GM12878 (cell line): ENCODE results near the gene SRSF8. TPM values are rescaled to one million over a fixed set of nuclear protein-coding genes. Genes with fewer than 3 reads are reported as not detected.

ENCODE experiments used
- ATAC-seq: fragments of 200-7000 bp; cut with Tn5 transposase; 3 replicates; pipeline ENCODE4 v1.9.1; 2020; ENCODE audit warnings: mild to moderate bottlenecking, moderate library complexity
- BruUV-seq: library from RNA; stranded (reverse); fragments of 400-500 nt; replicated peaks from 2 replicates; lab custom pipeline; 2021; lab: Mats Ljungman, UMichigan
- CTCF ChIA-PET: fragments of 300-600 bp; sonication (Branson Sonifier 250); formaldehyde crosslinking; extraction: SDS; loops from one replicate; lab custom pipeline; 2021; ENCODE audit warnings: inconsistent platforms; lab: Yijun Ruan, JAX
- POLR2A ChIA-PET: fragments of 350-600 bp; formaldehyde crosslinking; extraction: SDS; loops from one replicate; lab custom pipeline; 2021; ENCODE audit warnings: inconsistent platforms; lab: Charles Lee
- RAD21 ChIA-PET: fragments of 300-600 bp; sonication (Branson Sonifier 250); formaldehyde crosslinking; loops from one replicate; lab custom pipeline; 2023; ENCODE audit warnings: antibody characterized with exemption; ENCODE audit not compliant: unreplicated experiment; lab: Charles Lee
- SMC1A ChIA-PET: fragments of 300-600 bp; sonication (Branson Sonifier 250); formaldehyde crosslinking; loops from one replicate; lab custom pipeline; 2023; ENCODE audit not compliant: unreplicated experiment, uncharacterized antibody; lab: Charles Lee
- DNase-seq: peaks from one replicate; pipeline ENCODE4 v3.0.0-alpha.2; 2011; ENCODE audit warnings: low read depth, low spot score
- FAIRE-seq: peaks from 3 replicates; lab custom pipeline; 2011; peaks lifted over from hg19 to GRCh38; lab: Jason Lieb, UNC
- H2AFZ ChIP-seq: 2 replicates; pipeline ENCODE4 v1.6.0; 2011; ENCODE audit warnings: low read depth, low read length, control low read depth; ENCODE audit not compliant: control insufficient read depth
- H3K27ac ChIP-seq: 2 replicates; pipeline ENCODE4 v1.5.1; 2011; ENCODE audit warnings: control low read depth; ENCODE audit not compliant: control insufficient read depth, insufficient read depth
- H3K27me3 ChIP-seq, 2 experiments: replicated peaks in 1 of 2; 2 replicates each; pipeline versions ENCODE4 v1.6.0 to v1.6.1; 2011; ENCODE audit warnings: low read length in 1 of 2; ENCODE audit not compliant: control insufficient read depth in 2 of 2, insufficient read depth in 2 of 2
- H3K36me3 ChIP-seq, 2 experiments: 2 replicates each; pipeline ENCODE4 v1.5.1; 2011; ENCODE audit warnings: low read length in 1 of 2; ENCODE audit not compliant: control insufficient read depth in 2 of 2, insufficient read depth in 2 of 2
- H3K4me1 ChIP-seq: 2 replicates; pipeline ENCODE4 v1.6.1; 2011; ENCODE audit warnings: mild to moderate bottlenecking, low read length, moderate library complexity, mixed read lengths; ENCODE audit not compliant: control insufficient read depth, insufficient read depth
- H3K4me2 ChIP-seq: 2 replicates; pipeline ENCODE4 v1.6.0; 2011; ENCODE audit warnings: control low read depth; ENCODE audit not compliant: control insufficient read depth, insufficient read depth
- H3K4me3 ChIP-seq: fragments of 200-600 bp; sonication (generic); 2 replicates; pipeline ENCODE4 v1.5.1; 2016
- H3K79me2 ChIP-seq: 2 replicates; pipeline ENCODE4 v1.6.0; 2011; ENCODE audit warnings: low read length; ENCODE audit not compliant: control insufficient read depth, insufficient read depth
- H3K9ac ChIP-seq: 2 replicates; pipeline ENCODE4 v1.8.0; 2011; ENCODE audit warnings: low read length, control low read depth, mixed read lengths; ENCODE audit not compliant: control insufficient read depth, insufficient read depth
- H3K9me3 ChIP-seq: replicated peaks from 3 replicates; pipeline ENCODE4 v1.5.1; 2011; ENCODE audit warnings: mild to moderate bottlenecking, low read length; ENCODE audit not compliant: control insufficient read depth, insufficient read depth
- H4K20me1 ChIP-seq: 2 replicates; pipeline ENCODE4 v1.6.0; 2011; ENCODE audit not compliant: control insufficient read depth, insufficient read depth
- BHLHE40 ChIP-seq, 2 experiments: fragments of 450-650 bp in 1 of 2; IDR thresholded peaks; 2 replicates each; pipeline ENCODE4 v1.6.1; 2011 to 2017; ENCODE audit warnings: low read depth in 2 of 2, borderline replicate concordance in 1 of 2, improper control_type of control experiment in 1 of 2, low read length in 1 of 2, mild to moderate bottlenecking in 1 of 2
- CHD2 ChIP-seq: IDR thresholded peaks from 2 replicates; pipeline ENCODE4 v1.6.1; 2011; ENCODE audit warnings: low read depth, low read length, improper control_type of control experiment, borderline replicate concordance
- DPF2 ChIP-seq: fragments of 450-650 bp; IDR thresholded peaks from 2 replicates; pipeline ENCODE4 v1.6.1; 2017; ENCODE audit warnings: mild to moderate bottlenecking
- EP300 ChIP-seq, 2 experiments: fragments of 150-350 bp in 1 of 2; IDR thresholded peaks; 2 replicates each; pipeline ENCODE4 v1.6.1; 2011 to 2012; ENCODE audit warnings: low read depth in 2 of 2, low read length in 2 of 2, borderline replicate concordance in 1 of 2, improper control_type of control experiment in 1 of 2, inconsistent platforms in 1 of 2; ENCODE audit not compliant: control insufficient read depth in 1 of 2
- IKZF1 ChIP-seq: fragments of 450-650 bp; conservative IDR thresholded peaks from 2 replicates; pipeline ENCODE4 v1.6.1; 2017; ENCODE audit warnings: antibody characterized with exemption, mild to moderate bottlenecking
- IRF4 ChIP-seq: IDR thresholded peaks from 2 replicates; pipeline ENCODE4 v1.6.1; 2011; ENCODE audit warnings: low read depth, low read length
- JUNB ChIP-seq: IDR thresholded peaks from 2 replicates; pipeline ENCODE4 v1.6.1; 2016; ENCODE audit warnings: antibody characterized with exemption, mild to moderate bottlenecking
- MEF2A ChIP-seq: IDR thresholded peaks from 2 replicates; pipeline ENCODE4 v1.6.1; 2011; ENCODE audit warnings: low read depth, mild to moderate bottlenecking, low read length, moderate library complexity; ENCODE audit not compliant: insufficient read depth
- PML ChIP-seq: IDR thresholded peaks from 2 replicates; pipeline ENCODE4 v1.6.1; 2012; ENCODE audit warnings: low read length, inconsistent platforms
- POU2F2 ChIP-seq: IDR thresholded peaks from 3 replicates; pipeline ENCODE4 v1.6.1; 2011; ENCODE audit warnings: low read depth, mild to moderate bottlenecking, low read length, borderline replicate concordance
- REST ChIP-seq: IDR thresholded peaks from 2 replicates; pipeline ENCODE4 v1.6.1; 2012; ENCODE audit warnings: mild to moderate bottlenecking, low read depth, low read length
- SPI1 ChIP-seq: IDR thresholded peaks from 2 replicates; pipeline ENCODE4 v1.6.1; 2011; ENCODE audit warnings: low read depth, mild to moderate bottlenecking, low read length, moderate library complexity, borderline replicate concordance; ENCODE audit not compliant: insufficient read depth
- WGBS: methylation state at CpG from one replicate; pipeline ENCODE4 v1.1.6; 2016; ENCODE audit warnings: low lambda C conversion rate; ENCODE audit not compliant: insufficient replicate concordance, insufficient coverage; ENCODE audit errors: missing lambda C conversion rate; 5-methylcytosine and 5-hydroxymethylcytosine counted together
- in situ Hi-C: fragments of 300-500 bp; cut with MboI; formaldehyde crosslinking; loops from 9 replicates; pipeline ENCODE4 v1.14.3; 2018; ENCODE audit warnings: mixed read lengths
- intact Hi-C: fragments of 100-400 bp; cut with micrococcal nuclease; formaldehyde crosslinking; loops from one replicate; pipeline ENCODE4 v1.14.2; 2022; ENCODE audit not compliant: unreplicated experiment
- polyA plus RNA-seq, 11 experiments: library from polyadenylated mRNA; depleted of rRNA in 4 of 11; unstranded in 6 of 11; stranded (reverse) in 5 of 11; fragments of >200 nt; fragmentation: Nextera tagmentation in 4 of 11; fragmentation: Illumina TruSeq in 1 of 11; extraction: Ambion mirVana in 4 of 11; extraction: Trizol in 1 of 11; gene quantifications; 1 replicate in 1 of 11; 2 replicates in 10 of 11; pipeline versions ENCODE4 v1.2.1 to v1.2.3, GENCODE V29; 2011 to 2016; ENCODE audit warnings: inconsistent platforms in 2 of 11, missing spikeins in 2 of 11, low read depth in 1 of 11
- total RNA-seq, 4 experiments: library from RNA; depleted of rRNA in 3 of 4; stranded (reverse); fragments of >200 nt in 3 of 4; fragmentation: Illumina TruSeq in 1 of 4; extraction: Trizol in 1 of 4; gene quantifications; 2 replicates each; pipeline versions ENCODE4 v1.2.1 to v1.2.3, GENCODE V29; 2013 to 2021
- TF ChIP-seq, protein P1 (sequence below): fragments of 450-650 bp; IDR thresholded peaks from 2 replicates; pipeline ENCODE4 v1.6.1; 2016; ENCODE audit warnings: mild to moderate bottlenecking
- TF ChIP-seq, protein P2 (sequence below): IDR thresholded peaks from 2 replicates; pipeline ENCODE4 v1.6.1; 2011; ENCODE audit warnings: low read depth, low read length, improper control_type of control experiment, borderline replicate concordance

SRSF8 gene
- total and polyA plus RNA-seq, 10 of the 15 experiments (the other 5 are each of a cell fraction or from before 2014, with no cell fraction given) = 14.2 to 43.1 (median 27.1) TPM

DNA sequence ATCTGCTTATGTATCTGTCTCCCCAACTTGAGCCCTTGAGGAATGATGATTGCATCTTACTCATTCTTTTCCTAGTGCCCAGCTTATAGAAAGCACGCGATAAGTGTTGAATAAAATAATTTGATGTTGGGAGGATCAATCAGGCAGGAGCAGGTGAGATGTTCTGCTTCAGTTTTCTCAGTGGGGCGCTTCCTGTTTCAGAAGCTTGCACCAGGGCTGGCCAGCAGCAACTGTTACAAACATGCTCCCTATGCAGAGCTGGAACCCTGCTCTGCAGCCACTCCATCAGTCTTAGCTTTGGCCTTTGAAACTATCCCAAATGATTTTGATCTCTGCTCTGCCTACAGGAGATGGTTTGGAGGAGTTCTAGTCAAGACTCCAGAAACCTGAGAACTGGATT, 26.8 kb downstream of the SRSF8 start (continued):
- TF ChIP-seq SPI1 (peak; percentile 75), CHD2 (no peak), DPF2 (0 out of 2 replicates have a peak, but pooled peaks have one; percentile 36)

DNA sequence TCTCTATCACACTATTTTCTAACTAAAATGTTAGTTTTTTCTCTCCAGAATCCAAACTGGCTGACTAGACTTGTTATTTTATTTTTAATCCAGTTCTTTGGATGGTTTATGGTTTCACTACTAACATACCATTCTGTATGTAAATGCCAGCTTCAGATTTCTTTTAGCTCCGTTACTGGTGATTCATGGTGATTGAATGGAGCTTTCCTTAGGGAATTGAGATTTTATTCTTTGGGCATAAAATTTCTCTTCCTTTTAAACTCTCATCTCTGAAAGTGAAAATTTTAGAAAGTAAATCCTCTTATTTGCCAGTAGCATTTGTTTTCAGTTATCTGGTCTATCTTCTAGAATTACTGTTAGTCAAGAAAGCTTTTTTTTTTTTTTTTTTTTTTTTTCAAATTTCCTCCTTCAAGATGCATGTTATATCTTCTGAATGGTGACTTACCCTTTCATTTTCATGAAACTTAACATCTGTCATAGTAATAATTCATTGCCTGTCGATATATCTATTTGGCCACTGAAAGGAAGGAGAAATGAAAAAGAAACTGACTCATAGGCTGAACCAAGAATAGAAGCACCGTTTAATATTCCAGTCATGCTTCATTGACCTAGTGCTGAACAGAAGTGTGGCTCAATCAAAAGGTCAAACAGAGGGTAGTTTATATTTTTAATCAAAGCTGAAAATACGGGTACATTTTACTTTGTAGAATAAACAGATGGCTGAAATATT, 29.3 kb downstream of the SRSF8 start:
- peaks cover 45% of the 10 kb centered on the region for H3K4me1 ChIP-seq
- peak overlapping the region; percentile 57 for H3K27ac ChIP-seq
- WGBS = 0% methylated on average over 4 of the region's 4 CpGs
- H3K79me2 ChIP-seq = peaks cover 7% of the 10 kb centered on the region
- no peak overlapping the region for H2AFZ ChIP-seq
- H3K36me3 ChIP-seq = no peaks in the 10 kb centered on the region
- H3K9me3 ChIP-seq = no peaks in the 10 kb centered on the region
- intact Hi-C loops (no loop called here), in situ Hi-C loops (loop anchor here (10.0 kb wide), 1 partner anchor 1149 kb away; no protein-coding TSS in a partner anchor)
- ChIA-PET POLR2A (interaction anchor here (0.6 to 2.2 kb wide), 9 partner anchors 11 to 696 kb away, joined by 3 to 9 read pairs (median 3); no protein-coding TSS in a partner anchor), RAD21 (interaction anchor here (1.0 to 12.5 kb wide), 8 partner anchors 11 to 619 kb away, joined by 3 to 244 read pairs (median 4); partner anchors contain the start of gene SRSF8), CTCF (interaction anchor here (1.0 to 13.7 kb wide), 4 partner anchors 26 to 135 kb away, joined by 3 to 296 read pairs (median 9); partner anchors contain the start of genes SESN3 and SRSF8), SMC1A (interaction anchor here (0.7 to 17.5 kb wide), 11 partner anchors 9 to 619 kb away, joined by 3 to 315 read pairs (median 4); partner anchors contain the start of gene SRSF8)
- peak; percentile 88 for DNase-seq
- no peaks in the 10 kb centered on the region for H4K20me1 ChIP-seq
- peak; percentile 83 for ATAC-seq
- H3K9ac ChIP-seq = no peak overlapping the region
- peak overlapping the region; percentile 50; the same call in 1 of the 2 replicates for H3K4me3 ChIP-seq
- no TSS peak for BruUV-seq
- peak; percentile 70 for FAIRE-seq
- H3K4me2 ChIP-seq = peak overlapping the region; percentile 46
- H3K27me3 ChIP-seq = no peaks in the 10 kb centered on the region
- TF ChIP-seq PML (peak; percentile 87; the same call in 1 of the 2 replicates), REST (0 out of 2 replicates have a peak, but pooled peaks have one; percentile 49), BHLHE40 (IDR thresholded peaks at IDR 0.05; ENCODE audit: borderline replicate concordance in 1 of 2, low read depth in 2 of 2, low read length in 1 of 2) (peak in 1 of 2 experiments; percentile 55; a peak in 1 of 4 replicates), EP300 (IDR thresholded peaks at IDR 0.05; ENCODE audit: borderline replicate concordance in 1 of 2, control insufficient read depth in 1 of 2, low read depth in 2 of 2, low read length in 2 of 2) (peak; percentile 52 to 88; a peak in 3 of 4 replicates), JUNB (peak; percentile 82), POU2F2 (no peak), IRF4 (0 out of 2 replicates have a peak, but pooled peaks have one; percentile 35), IKZF1 (peak; percentile 68), MEF2A (peak; percentile 97), DPF2 (peak; percentile 54; the same call in 1 of the 2 replicates)
- TF ChIP-seq, protein P1, sequence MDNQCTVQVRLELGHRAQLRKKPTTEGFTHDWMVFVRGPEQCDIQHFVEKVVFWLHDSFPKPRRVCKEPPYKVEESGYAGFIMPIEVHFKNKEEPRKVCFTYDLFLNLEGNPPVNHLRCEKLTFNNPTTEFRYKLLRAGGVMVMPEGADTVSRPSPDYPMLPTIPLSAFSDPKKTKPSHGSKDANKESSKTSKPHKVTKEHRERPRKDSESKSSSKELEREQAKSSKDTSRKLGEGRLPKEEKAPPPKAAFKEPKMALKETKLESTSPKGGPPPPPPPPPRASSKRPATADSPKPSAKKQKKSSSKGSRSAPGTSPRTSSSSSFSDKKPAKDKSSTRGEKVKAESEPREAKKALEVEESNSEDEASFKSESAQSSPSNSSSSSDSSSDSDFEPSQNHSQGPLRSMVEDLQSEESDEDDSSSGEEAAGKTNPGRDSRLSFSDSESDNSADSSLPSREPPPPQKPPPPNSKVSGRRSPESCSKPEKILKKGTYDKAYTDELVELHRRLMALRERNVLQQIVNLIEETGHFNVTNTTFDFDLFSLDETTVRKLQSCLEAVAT = 0 out of 2 replicates have a peak, but pooled peaks have one; percentile 53
- TF ChIP-seq, protein P2, sequence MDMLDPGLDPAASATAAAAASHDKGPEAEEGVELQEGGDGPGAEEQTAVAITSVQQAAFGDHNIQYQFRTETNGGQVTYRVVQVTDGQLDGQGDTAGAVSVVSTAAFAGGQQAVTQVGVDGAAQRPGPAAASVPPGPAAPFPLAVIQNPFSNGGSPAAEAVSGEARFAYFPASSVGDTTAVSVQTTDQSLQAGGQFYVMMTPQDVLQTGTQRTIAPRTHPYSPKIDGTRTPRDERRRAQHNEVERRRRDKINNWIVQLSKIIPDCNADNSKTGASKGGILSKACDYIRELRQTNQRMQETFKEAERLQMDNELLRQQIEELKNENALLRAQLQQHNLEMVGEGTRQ = no peak
